Muscle of leg (tissue), 11 donors: Measurements from ENCODE around the gene ANKRD1. TPM values are rescaled to one million over a fixed set of nuclear protein-coding genes. Genes with fewer than 3 reads are reported as not detected.
"Not testable (repeated sequence)": the region's sequence is repeated elsewhere in the genome, so short reads cannot be mapped to it uniquely, and the experiment has no call there.

Experiments
- DNase-seq: peaks from one replicate; pipeline ENCODE4 v3.0.0; 2013
- H3K27ac ChIP-seq: one replicate; pipeline ENCODE4 v1.5.1; 2013; ENCODE audit warnings: mild to moderate bottlenecking, low read length, control low read depth
- H3K27me3 ChIP-seq: one replicate; pipeline ENCODE4 v1.6.1; 2013; ENCODE audit warnings: low read length; ENCODE audit not compliant: control insufficient read depth, insufficient read depth
- H3K36me3 ChIP-seq: one replicate; pipeline ENCODE4 v1.6.1; 2013; ENCODE audit warnings: low read length; ENCODE audit not compliant: control insufficient read depth, insufficient read depth
- H3K4me1 ChIP-seq: one replicate; pipeline ENCODE4 v1.6.1; 2013; ENCODE audit warnings: low read length; ENCODE audit not compliant: control insufficient read depth, insufficient read depth
- H3K4me3 ChIP-seq: one replicate; pipeline ENCODE4 v1.5.1; 2013; ENCODE audit warnings: low read length, control low read depth
- H3K9me3 ChIP-seq: replicated peaks from 2 replicates; pipeline ENCODE4 v1.6.1; 2013; ENCODE audit warnings: low read depth, low read length; ENCODE audit not compliant: control insufficient read depth
- WGBS: methylation state at CpG from one replicate; pipeline ENCODE4 v1.1.5; 2013; ENCODE audit warnings: missing lambda C conversion rate; ENCODE audit not compliant: insufficient coverage; 5-methylcytosine and 5-hydroxymethylcytosine counted together
- polyA plus RNA-seq, 8 donors: library from polyadenylated mRNA; unstranded; fragments of 120-200 nt; gene quantifications; one replicate each; pipeline versions ENCODE4 v1.2.1 to v1.2.3, GENCODE V29; 2013; ENCODE audit warnings: inconsistent platforms in 1 of 8, low replicate concordance in 1 of 8; ENCODE audit not compliant: insufficient read length in 8 of 8, insufficient read depth in 1 of 8
- total RNA-seq: library from RNA; stranded (reverse); fragments of 120-200 nt; gene quantifications from one replicate; pipeline ENCODE4 v1.2.4, GENCODE V29; 2013

Gene ANKRD1
- total and polyA plus RNA-seq, 9 donors, result 12.5 to 128 (median 25.6) TPM

- peaks cover 3% of the 10 kb centered on the region for H3K4me1 ChIP-seq
- 67% methylated on average over 1 of the region's 6 CpGs for WGBS
- H3K4me3 ChIP-seq, result no peak overlapping the region
- no peaks in the 10 kb centered on the region for H3K27me3 ChIP-seq
- H3K27ac ChIP-seq, result no peak overlapping the region
- no peak for DNase-seq
- H3K9me3 ChIP-seq, result no peaks in the 10 kb centered on the region
- H3K36me3 ChIP-seq, result peaks cover 19% of the 10 kb centered on the region
Observed at GRCh38 chr10:90887555-90887954, 33.3 kb downstream of the ANKRD1 start.

GRCh38 chr10:90885176-90885575, 35.7 kb downstream of the ANKRD1 start:
- peak; percentile 14 for DNase-seq
- H3K36me3 ChIP-seq, result peaks cover 22% of the 10 kb centered on the region
- H3K4me3 ChIP-seq, result no peak overlapping the region
- H3K9me3 ChIP-seq, result no peaks in the 10 kb centered on the region
- no peaks in the 10 kb centered on the region for H3K27me3 ChIP-seq
- H3K4me1 ChIP-seq, result peaks cover 3% of the 10 kb centered on the region
- WGBS, result no CpG with 5 or more reads among the region's 1 CpG
- H3K27ac ChIP-seq, result no peak overlapping the region

- no CpG with 5 or more reads among the region's 3 CpGs for WGBS
- peak; percentile 82 for DNase-seq
- H3K27ac ChIP-seq, result peak overlapping the region; percentile 57
Observed at GRCh38 chr10:90884431-90884830, 36.5 kb downstream of the ANKRD1 start.

GRCh38 chr10:90880059-90880719, 40.7 kb downstream of the ANKRD1 start:
- H3K9me3 ChIP-seq, H3K4me1 ChIP-seq, H3K27me3 ChIP-seq, H3K4me3 ChIP-seq, H3K27ac ChIP-seq: not testable (repeated sequence)
- WGBS, result no CpG with 5 or more reads among the region's 8 CpGs
- peaks cover 33% of the 10 kb centered on the region for H3K36me3 ChIP-seq
- DNase-seq, result peak; percentile 53

More at GRCh38 chr10:90884431-90884830, 36.5 kb downstream of the ANKRD1 start:
- Histone ChIP-seq H3K4me3 (no peak overlapping the region), H3K4me1 (peaks cover 3% of the 10 kb centered on the region), H3K9me3 (no peaks in the 10 kb centered on the region), H3K36me3 (peaks cover 24% of the 10 kb centered on the region), H3K27me3 (no peaks in the 10 kb centered on the region)

- no peaks in the 10 kb centered on the region for H3K4me1 ChIP-seq
- no peaks in the 10 kb centered on the region for H3K9me3 ChIP-seq
- no CpG with 5 or more reads among the region's 2 CpGs for WGBS
- H3K4me3 ChIP-seq, result no peak overlapping the region
- no peak for DNase-seq
- no peak overlapping the region for H3K27ac ChIP-seq
- H3K27me3 ChIP-seq, result no peaks in the 10 kb centered on the region
- peaks cover 33% of the 10 kb centered on the region for H3K36me3 ChIP-seq
Observed at GRCh38 chr10:90879062-90879461, 41.8 kb downstream of the ANKRD1 start.

- H3K4me3 ChIP-seq, result peak overlapping the region; percentile 70
- no peak for DNase-seq
- H3K27me3 ChIP-seq, result no peaks in the 10 kb centered on the region
- H3K36me3 ChIP-seq, result peaks cover 17% of the 10 kb centered on the region
- 42% methylated on average over 4 of the region's 8 CpGs for WGBS
- peaks cover 6% of the 10 kb centered on the region for H3K9me3 ChIP-seq
- no peak overlapping the region for H3K27ac ChIP-seq
- peaks cover 5% of the 10 kb centered on the region for H3K4me1 ChIP-seq
Observed at GRCh38 chr10:90872648-90873020, 48.3 kb downstream of the ANKRD1 start.

- H3K9me3 ChIP-seq, result peaks cover 6% of the 10 kb centered on the region
- H3K27ac ChIP-seq, result peak within 1 kb of the TSS; percentile 59
- H3K27me3 ChIP-seq, result no peaks in the 10 kb centered on the region
- H3K4me1 ChIP-seq, result peaks cover 5% of the 10 kb centered on the region
- DNase-seq, result peak; percentile 91
- H3K4me3 ChIP-seq, result peak within 1 kb of the TSS; percentile 70
- peaks cover 10% of the 10 kb centered on the region for H3K36me3 ChIP-seq
- WGBS, result under 1% methylated on average over 37 of the region's 43 CpGs
Observed at GRCh38 chr10:90871766-90872647, 48.9 kb downstream of the ANKRD1 start, which contains the start of gene RPP30. Gene RPP30 (plus strand): TSS chr10:90871974. CDS start chr10:90871987, 13 bp downstream.

GRCh38 chr10:90871279-90871765, 49.6 kb downstream of the ANKRD1 start:
- Histone ChIP-seq H3K4me1 (peaks cover 5% of the 10 kb centered on the region), H3K27ac (peak overlapping the region; percentile 52), H3K9me3 (peaks cover 6% of the 10 kb centered on the region), H3K36me3 (peaks cover 4% of the 10 kb centered on the region), H3K4me3 (peak overlapping the region; percentile 70), H3K27me3 (no peaks in the 10 kb centered on the region)
- WGBS, result 0% methylated on average over 1 of the region's 14 CpGs
- DNase-seq, result peak; percentile 88

- Histone ChIP-seq H3K27me3 (peaks cover 2% of the 10 kb centered on the region), H3K36me3 (no peaks in the 10 kb centered on the region), H3K9me3 (peaks cover 6% of the 10 kb centered on the region), H3K4me1 (no peaks in the 10 kb centered on the region), H3K4me3 (no peak overlapping the region), H3K27ac (no peak overlapping the region)
- WGBS, result 80% methylated on average over 4 of the region's 4 CpGs
- DNase-seq, result no peak
Observed at GRCh38 chr10:90866050-90866598, 54.8 kb downstream of the ANKRD1 start.

- Histone ChIP-seq H3K36me3 (no peaks in the 10 kb centered on the region), H3K4me3 (no peak overlapping the region), H3K27ac (no peak overlapping the region), H3K27me3 (peaks cover 5% of the 10 kb centered on the region), H3K9me3 (peaks cover 6% of the 10 kb centered on the region), H3K4me1 (no peaks in the 10 kb centered on the region)
- 43% methylated on average over 1 of the region's 3 CpGs for WGBS
- peak; percentile 57 for DNase-seq
Observed at GRCh38 chr10:90865401-90865800, 55.5 kb downstream of the ANKRD1 start.
